Ovary (tissue), 9 donors: ENCODE measurements around the gene SDC3. TPM values are rescaled to one million over a fixed set of nuclear protein-coding genes. Genes with fewer than 3 reads are reported as not detected.

Experiments used
- DNase-seq, 5 donors: peaks; one replicate each; pipeline ENCODE4 v3.0.0-alpha.2; 2019 to 2020
- H3K27ac ChIP-seq, 2 donors: fragments of 200-600 bp; one replicate each; pipeline versions ENCODE4 v1.5.1 to v1.8.0; 2019 to 2022
- H3K27me3 ChIP-seq: fragments of 200-600 bp; one replicate; pipeline ENCODE4 v1.8.0; 2022
- H3K36me3 ChIP-seq: fragments of 200-600 bp; sonication (generic); one replicate; pipeline ENCODE4 v1.5.1; 2019
- H3K4me1 ChIP-seq: one replicate; pipeline ENCODE4 v1.8.1; 2013; ENCODE audit warnings: mild to moderate bottlenecking, moderate library complexity; ENCODE audit not compliant: insufficient read depth
- H3K4me3 ChIP-seq: fragments of 200-600 bp; sonication (generic); one replicate; pipeline ENCODE4 v1.5.1; 2017
- H3K9me3 ChIP-seq, 2 donors: fragments of 200-600 bp in 1 of 2; sonication (generic) in 1 of 2; one replicate each; pipeline versions ENCODE4 v1.5.1 to v1.8.1; 2013 to 2019; ENCODE audit warnings: mild to moderate bottlenecking in 1 of 2, moderate library complexity in 1 of 2
- CTCF ChIP-seq, 3 donors: fragments of 450-650 bp in 2 of 3; fragments of 200-600 bp in 1 of 3; IDR thresholded peaks; one replicate each; pipeline versions ENCODE4 v1.5.1 to v1.8.0; 2016 to 2022; ENCODE audit warnings: antibody characterized with exemption in 3 of 3, mild to moderate bottlenecking in 1 of 3
- EP300 ChIP-seq: sonication (generic); formaldehyde crosslinking; IDR thresholded peaks from one replicate; pipeline ENCODE4 v1.6.1; 2017; ENCODE audit warnings: antibody characterized with exemption
- POLR2A ChIP-seq: fragments of 450-650 bp; IDR thresholded peaks from one replicate; pipeline ENCODE4 v1.6.1; 2017; ENCODE audit warnings: antibody characterized with exemption, mild to moderate bottlenecking, moderate library complexity
- WGBS, 3 donors: extraction: QIAGEN DNeasy Blood & Tissue Kit in 1 of 3; methylation state at CpG; one replicate each; pipeline versions ENCODE4 v1.1.5 to v1.1.7; 2013 to 2017; 5-methylcytosine and 5-hydroxymethylcytosine counted together
- intact Hi-C, 4 donors: fragments of 100-400 bp; cut with DNase I; formaldehyde crosslinking; loops; one replicate each; pipeline versions ENCODE4 v1.11.0 to v1.15.1; 2022 to 2023
- polyA plus RNA-seq, 2 donors: library from polyadenylated mRNA; stranded (reverse); fragments of 200-250 nt in 1 of 2; fragments of 350-450 nt in 1 of 2; fragmentation: Illumina TruSeq in 1 of 2; extraction: RNeasy Lipid Tissue Mini Kit (QIAGEN cat#74804) in 1 of 2; gene quantifications; one replicate each; pipeline ENCODE4 v1.2.3, GENCODE V29; 2013 to 2014
- total RNA-seq, 7 donors: library from RNA; depleted of rRNA in 2 of 7; stranded (reverse); fragments of >200 nt in 2 of 7; fragmentation: NEBNext Ultra II Directional in 3 of 7; extraction: Animal tissue kit (Norgen Biotek cat#: 25700) in 3 of 7; gene quantifications; one replicate each; pipeline versions ENCODE4 v1.1.0 to v1.2.4, GENCODE V29; 2016 to 2023
- donor health status: DM: no; HTN: no; CAD: no; lungs with moderate emphysema.
- donor health status: DM: no; HTN: no; CAD: no.
- donor health status: Bipolar disorder and iron deficiency.
- donor health status: DM: yes; HTN: yes; CAD: no.
- donor health status: DM: no; HTN: no; CAD: no.
- donor health status: DM: yes; HTN: yes; CAD: no.

Gene SDC3
- total and polyA plus RNA-seq, 9 donors: 4.2 to 31.0 (median 23.0) TPM

- intact Hi-C loops: no loop called here
- Histone ChIP-seq H3K36me3 (no peaks in the 10 kb centered on the region), H3K9me3 (no peaks in the 10 kb centered on the region), H3K27ac (no peak overlapping the region), H3K4me1 (no peaks in the 10 kb centered on the region), H3K27me3 (no peaks in the 10 kb centered on the region), H3K4me3 (no peak overlapping the region)
- no peak for TF ChIP-seq EP300
- no peak for TF ChIP-seq POLR2A
- TF ChIP-seq CTCF (IDR thresholded peaks at IDR 0.05): no peak
- WGBS, 3 donors: 67 to 72% (median 72%) methylated on average over 5 of the region's 5 CpGs
- DNase-seq: no peak
Observed at GRCh38 chr1:30844631-30845030, 63.9 kb downstream of the SDC3 start.

- no peak overlapping the region for H3K27ac ChIP-seq
- 62 to 65% (median 62%) methylated on average over 7 of the region's 7 CpGs for WGBS, 3 donors
- H3K9me3 ChIP-seq: no peaks in the 10 kb centered on the region
- no peak for DNase-seq
- H3K4me1 ChIP-seq: no peaks in the 10 kb centered on the region
- TF ChIP-seq POLR2A: no peak
- no peak for TF ChIP-seq EP300
- no peak for TF ChIP-seq CTCF (IDR thresholded peaks at IDR 0.05)
- H3K27me3 ChIP-seq: no peaks in the 10 kb centered on the region
- intact Hi-C loops: no loop called here
- H3K4me3 ChIP-seq: no peak overlapping the region
- H3K36me3 ChIP-seq: no peaks in the 10 kb centered on the region
Observed at GRCh38 chr1:30842697-30843354, 65.7 kb downstream of the SDC3 start.

- WGBS, 3 donors: 44 to 58% (median 58%) methylated on average over 10 of the region's 10 CpGs
- intact Hi-C loops: no loop called here
- Histone ChIP-seq H3K27ac (no peak overlapping the region), H3K27me3 (no peaks in the 10 kb centered on the region), H3K4me1 (no peaks in the 10 kb centered on the region), H3K9me3 (no peaks in the 10 kb centered on the region), H3K36me3 (no peaks in the 10 kb centered on the region), H3K4me3 (no peak overlapping the region)
- no peak for DNase-seq
- TF ChIP-seq POLR2A (no peak), EP300 (no peak), CTCF (IDR thresholded peaks at IDR 0.05) (no peak)
Observed at GRCh38 chr1:30840904-30841598, 67.5 kb downstream of the SDC3 start.

- no peak for DNase-seq
- TF ChIP-seq EP300 (no peak), POLR2A (no peak), CTCF (IDR thresholded peaks at IDR 0.05) (no peak)
- no peak overlapping the region for H3K4me3 ChIP-seq
- H3K36me3 ChIP-seq: no peaks in the 10 kb centered on the region
- H3K4me1 ChIP-seq: no peaks in the 10 kb centered on the region
- H3K27me3 ChIP-seq: no peaks in the 10 kb centered on the region
- whole genome bisulfite sequencing, 3 donors: 91 to 95% (median 92%) methylated on average over 3 of the region's 3 CpGs
- no peaks in the 10 kb centered on the region for H3K9me3 ChIP-seq
- H3K27ac ChIP-seq: no peak overlapping the region
- intact Hi-C loops: no loop called here
Observed at GRCh38 chr1:30839827-30840359, 68.7 kb downstream of the SDC3 start.
